HCT116 (cell line): ENCODE data around the gene MAML1. TPM values are rescaled to one million over a fixed set of nuclear protein-coding genes. Genes with fewer than 3 reads are reported as not detected.

Experiments used
- ATAC-seq: fragments of 200-7000 bp; cut with Tn5 transposase; 2 replicates; pipeline ENCODE4 v1.9.1; 2020; ENCODE audit warnings: mild to moderate bottlenecking, moderate library complexity
- BruUV-seq: library from RNA; stranded (reverse); fragments of 400-500 nt; replicated peaks from 2 replicates; lab custom pipeline; 2021; lab: Mats Ljungman, UMichigan
- CTCF ChIA-PET: fragments of 300-600 bp; sonication (Branson Sonifier 250); formaldehyde crosslinking; loops from one replicate; lab custom pipeline; 2021; ENCODE audit warnings: antibody characterized with exemption; lab: Charles Lee
- POLR2A ChIA-PET: fragments of 300-600, 350-600 bp; sonication (Branson Sonifier 250); formaldehyde crosslinking; loops from one replicate; lab custom pipeline; 2021; ENCODE audit warnings: antibody characterized with exemption; lab: Charles Lee
- RAD21 ChIA-PET, 2 experiments: fragments of 300-600 bp; sonication (Branson Sonifier 250); formaldehyde crosslinking; loops; one replicate each; lab custom pipeline; 2023; ENCODE audit warnings: low total read pairs in 2 of 2; ENCODE audit not compliant: uncharacterized antibody in 2 of 2, unreplicated experiment in 2 of 2, low non-redundant PET in 1 of 2; lab: Charles Lee
- DNase-seq: peaks from one replicate; pipeline ENCODE4 v3.0.0-alpha.2; 2010; ENCODE audit warnings: low read depth, low spot score
- H2AFZ ChIP-seq: fragments of 200-600 bp; shearing (Covaris generic), sonication (generic); 2 replicates; pipeline ENCODE4 v1.6.1; 2017; ENCODE audit warnings: low read depth, mixed run types, mixed read lengths, antibody characterized with exemption, low read length; ENCODE audit not compliant: poor library complexity, severe bottlenecking
- H3K27ac ChIP-seq: 2 replicates; pipeline ENCODE4 v1.5.1; 2012; ENCODE audit warnings: low read depth, low read length
- H3K27me3 ChIP-seq: fragments of 200-600 bp; sonication (generic); 2 replicates; pipeline ENCODE4 v1.6.1; 2016; ENCODE audit warnings: mixed run types, low read length, mixed read lengths; ENCODE audit not compliant: insufficient read depth
- H3K36me3 ChIP-seq, 2 experiments: fragments of 200-500 bp in 1 of 2; fragments of 200-600 bp in 1 of 2; sonication (Bioruptor generic) in 1 of 2; sonication (generic) in 1 of 2; 2 replicates each; pipeline versions ENCODE4 v1.5.1 to v1.6.1; 2014 to 2016; ENCODE audit warnings: low read length in 2 of 2, inconsistent platforms in 1 of 2, mixed read lengths in 1 of 2, mixed run types in 1 of 2; ENCODE audit not compliant: insufficient read depth in 2 of 2, control insufficient read depth in 1 of 2
- H3K4me1 ChIP-seq, 2 experiments: fragments of 200-600 bp in 1 of 2; sonication (generic) in 1 of 2; 2 replicates each; pipeline versions ENCODE4 v1.5.1 to v1.6.1; 2012 to 2017; ENCODE audit warnings: low read length in 2 of 2, inconsistent platforms in 1 of 2, mild to moderate bottlenecking in 1 of 2, mixed read lengths in 1 of 2, mixed run types in 1 of 2, moderate library complexity in 1 of 2; ENCODE audit not compliant: insufficient read depth in 2 of 2, control insufficient read depth in 1 of 2
- H3K4me2 ChIP-seq: fragments of 200-600 bp; sonication (generic); 2 replicates; pipeline ENCODE4 v1.6.1; 2017; ENCODE audit warnings: mixed run types, low read length, mixed read lengths
- H3K4me3 ChIP-seq, 2 experiments: fragments of 200-600 bp in 1 of 2; sonication (generic) in 1 of 2; replicated peaks in 1 of 2; 2 replicates each; pipeline ENCODE4 v1.5.1; 2011 to 2016; ENCODE audit warnings: low read length in 2 of 2, control low read depth in 1 of 2, low read depth in 1 of 2, mild to moderate bottlenecking in 1 of 2, mixed read lengths in 1 of 2, mixed run types in 1 of 2
- H3K79me2 ChIP-seq: fragments of 200-600 bp; sonication (generic); 2 replicates; pipeline ENCODE4 v1.6.1; 2017; ENCODE audit warnings: mild to moderate bottlenecking, mixed run types, low read length, moderate library complexity, mixed read lengths; ENCODE audit not compliant: insufficient read depth
- H3K9ac ChIP-seq: fragments of 200-600 bp; sonication (generic); 2 replicates; pipeline ENCODE4 v1.6.1; 2016; ENCODE audit warnings: low read length, mixed read lengths
- H3K9me2 ChIP-seq: fragments of 200-600 bp; sonication (generic), shearing (Covaris generic); 2 replicates; pipeline ENCODE4 v1.6.1; 2017; ENCODE audit warnings: mixed run types, mild to moderate bottlenecking, moderate library complexity; ENCODE audit not compliant: insufficient read depth
- H3K9me3 ChIP-seq, 2 experiments: fragments of 200-500 bp in 1 of 2; fragments of 200-600 bp in 1 of 2; sonication (Bioruptor generic) in 1 of 2; sonication (generic) in 1 of 2; 2 replicates each; pipeline ENCODE4 v1.6.1; 2014 to 2017; ENCODE audit warnings: low read length in 2 of 2, mixed read lengths in 2 of 2, inconsistent platforms in 1 of 2, low read depth in 1 of 2, mild to moderate bottlenecking in 1 of 2, mixed run types in 1 of 2, moderate library complexity in 1 of 2; ENCODE audit not compliant: control insufficient read depth in 1 of 2, insufficient read depth in 1 of 2
- H4K20me1 ChIP-seq: fragments of 200-600 bp; sonication (generic), shearing (Covaris generic); 2 replicates; pipeline ENCODE4 v1.6.1; 2017; ENCODE audit warnings: mixed run types, mild to moderate bottlenecking, moderate library complexity; ENCODE audit not compliant: insufficient read depth
- CEBPB ChIP-seq: IDR thresholded peaks from 2 replicates; pipeline ENCODE4 v1.6.1; 2012; ENCODE audit warnings: low read depth
- CTCF ChIP-seq, 3 experiments: fragments of 200-600 bp in 1 of 3; sonication (generic) in 1 of 3; IDR thresholded peaks in 2 of 3; conservative IDR thresholded peaks in 1 of 3; 2 replicates each; pipeline ENCODE4 v1.5.1; 2012 to 2017; ENCODE audit warnings: low read depth in 2 of 3, low read length in 2 of 3, antibody characterized with exemption in 1 of 3, borderline replicate concordance in 1 of 3, control low read depth in 1 of 3, mild to moderate bottlenecking in 1 of 3, mixed read lengths in 1 of 3, mixed run types in 1 of 3, moderate library complexity in 1 of 3; ENCODE audit not compliant: insufficient read depth in 1 of 3
- EGR1 ChIP-seq: IDR thresholded peaks from 2 replicates; pipeline ENCODE4 v1.6.1; 2012; ENCODE audit warnings: low read depth
- ELF1 ChIP-seq: IDR thresholded peaks from 2 replicates; pipeline ENCODE4 v1.6.1; 2012; ENCODE audit warnings: low read depth, borderline replicate concordance
- EZH2phosphoT487 ChIP-seq: fragments of 200-600 bp; IDR thresholded peaks from 2 replicates; pipeline ENCODE4 v1.6.1; 2018; ENCODE audit warnings: antibody characterized with exemption, borderline replicate concordance
- FOSL1 ChIP-seq: IDR thresholded peaks from 2 replicates; pipeline ENCODE4 v1.6.1; 2012; ENCODE audit warnings: low read depth
- POLR2A ChIP-seq: IDR thresholded peaks from 2 replicates; pipeline ENCODE4 v1.7.0; 2011; ENCODE audit warnings: borderline replicate concordance; ENCODE audit not compliant: insufficient read depth, insufficient read length; ENCODE audit errors: extremely low read depth
- POLR2AphosphoS5 ChIP-seq: IDR thresholded peaks from 2 replicates; pipeline ENCODE4 v1.6.1; 2011; ENCODE audit warnings: mild to moderate bottlenecking, low read depth, low read length, moderate library complexity
- RAD21 ChIP-seq: IDR thresholded peaks from 2 replicates; pipeline ENCODE4 v1.6.1; 2012; ENCODE audit warnings: low read depth, mild to moderate bottlenecking
- SP1 ChIP-seq: IDR thresholded peaks from 2 replicates; pipeline ENCODE4 v1.6.1; 2012; ENCODE audit warnings: low read depth
- TCF7L2 ChIP-seq: IDR thresholded peaks from 2 replicates; pipeline ENCODE4 v1.7.0; 2011; ENCODE audit warnings: borderline replicate concordance, inconsistent platforms; ENCODE audit not compliant: insufficient read depth, insufficient read length; ENCODE audit errors: extremely low read depth
- ZFX ChIP-seq: fragments of 450-650 bp; IDR thresholded peaks from 2 replicates; pipeline ENCODE4 v1.6.1; 2017
- ZNF274 ChIP-seq: fragments of 200-500 bp; sonication (Bioruptor generic); IDR thresholded peaks from 2 replicates; pipeline ENCODE4 v1.6.1; 2014; ENCODE audit warnings: mild to moderate bottlenecking, low read depth, low read length, inconsistent platforms
- intact Hi-C: fragments of 100-400 bp; cut with micrococcal nuclease; formaldehyde crosslinking; loops from 2 replicates; pipeline ENCODE4 v1.10.0; 2022
- total RNA-seq: library from RNA; stranded (reverse); gene quantifications from one replicate; pipeline ENCODE4 v1.2.1, GENCODE V29; 2021; ENCODE audit not compliant: unreplicated experiment
- TF ChIP-seq, protein P1 (sequence below): IDR thresholded peaks from 2 replicates; pipeline ENCODE4 v1.6.1; 2012; ENCODE audit warnings: low read depth
- TF ChIP-seq, protein P2 (sequence below): IDR thresholded peaks from 2 replicates; pipeline ENCODE4 v1.6.1; 2012

Gene MAML1
- total RNA-seq, 1 experiment from 2014 or later: 29.5 TPM

DNA sequence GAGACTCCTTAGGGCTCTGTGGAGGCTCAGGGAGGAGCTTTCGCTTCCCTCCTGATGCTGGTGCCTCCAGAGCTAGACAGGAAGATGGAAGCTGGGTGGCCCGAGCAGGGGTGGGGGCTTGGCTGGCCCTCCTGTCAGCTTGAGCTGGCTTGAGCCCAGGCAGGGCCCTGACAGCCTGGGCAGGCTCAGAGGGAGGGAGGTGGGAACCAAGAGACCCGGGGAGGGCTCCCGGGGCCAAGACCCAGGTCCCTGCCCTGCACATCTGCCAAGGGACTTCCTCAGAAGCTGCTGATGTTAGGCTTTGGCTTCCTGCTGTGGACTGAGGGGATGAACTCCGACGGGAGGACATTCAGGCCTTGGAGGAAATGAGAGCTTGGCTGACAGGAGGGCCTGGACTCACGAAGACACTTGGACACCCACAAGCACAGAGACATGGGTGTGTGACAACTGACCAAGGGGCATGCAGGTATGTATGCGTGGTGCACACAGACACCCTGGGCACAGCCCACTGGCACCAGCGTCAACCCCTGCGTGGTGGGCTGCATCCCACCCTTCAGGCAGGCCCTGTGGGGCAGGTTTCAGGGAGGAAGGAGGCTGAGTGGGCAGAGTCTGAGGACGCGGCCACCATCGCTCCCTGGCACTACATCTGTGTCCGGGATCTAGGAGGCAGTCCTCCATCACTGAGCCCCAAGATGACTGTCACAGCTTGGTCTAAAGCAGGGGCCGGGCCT lies 59.4 kb downstream of the MAML1 start:
- no peak overlapping the region for H3K9ac ChIP-seq
- H3K36me3 ChIP-seq: 0 out of 4 replicates have a peak, but pooled peaks cover 0 to 1% of the 10 kb centered on the region in 2 experiments
- TF ChIP-seq POLR2A (no peak), ZFX (no peak), CTCF (IDR thresholded peaks at IDR 0.05 in 2 of 3, conservative IDR thresholded peaks at IDR 0.05 in 1 of 3; ENCODE audit: borderline replicate concordance in 1 of 3, insufficient read depth in 1 of 3, low read depth in 2 of 3, low read length in 2 of 3) (no peak), POLR2AphosphoS5 (no peak), TCF7L2 (no peak), ZNF274 (no peak), ELF1 (no peak), FOSL1 (no peak), CEBPB (no peak), SP1 (no peak), EZH2phosphoT487 (no peak), RAD21 (no peak), EGR1 (no peak)
- TF ChIP-seq, protein P1, sequence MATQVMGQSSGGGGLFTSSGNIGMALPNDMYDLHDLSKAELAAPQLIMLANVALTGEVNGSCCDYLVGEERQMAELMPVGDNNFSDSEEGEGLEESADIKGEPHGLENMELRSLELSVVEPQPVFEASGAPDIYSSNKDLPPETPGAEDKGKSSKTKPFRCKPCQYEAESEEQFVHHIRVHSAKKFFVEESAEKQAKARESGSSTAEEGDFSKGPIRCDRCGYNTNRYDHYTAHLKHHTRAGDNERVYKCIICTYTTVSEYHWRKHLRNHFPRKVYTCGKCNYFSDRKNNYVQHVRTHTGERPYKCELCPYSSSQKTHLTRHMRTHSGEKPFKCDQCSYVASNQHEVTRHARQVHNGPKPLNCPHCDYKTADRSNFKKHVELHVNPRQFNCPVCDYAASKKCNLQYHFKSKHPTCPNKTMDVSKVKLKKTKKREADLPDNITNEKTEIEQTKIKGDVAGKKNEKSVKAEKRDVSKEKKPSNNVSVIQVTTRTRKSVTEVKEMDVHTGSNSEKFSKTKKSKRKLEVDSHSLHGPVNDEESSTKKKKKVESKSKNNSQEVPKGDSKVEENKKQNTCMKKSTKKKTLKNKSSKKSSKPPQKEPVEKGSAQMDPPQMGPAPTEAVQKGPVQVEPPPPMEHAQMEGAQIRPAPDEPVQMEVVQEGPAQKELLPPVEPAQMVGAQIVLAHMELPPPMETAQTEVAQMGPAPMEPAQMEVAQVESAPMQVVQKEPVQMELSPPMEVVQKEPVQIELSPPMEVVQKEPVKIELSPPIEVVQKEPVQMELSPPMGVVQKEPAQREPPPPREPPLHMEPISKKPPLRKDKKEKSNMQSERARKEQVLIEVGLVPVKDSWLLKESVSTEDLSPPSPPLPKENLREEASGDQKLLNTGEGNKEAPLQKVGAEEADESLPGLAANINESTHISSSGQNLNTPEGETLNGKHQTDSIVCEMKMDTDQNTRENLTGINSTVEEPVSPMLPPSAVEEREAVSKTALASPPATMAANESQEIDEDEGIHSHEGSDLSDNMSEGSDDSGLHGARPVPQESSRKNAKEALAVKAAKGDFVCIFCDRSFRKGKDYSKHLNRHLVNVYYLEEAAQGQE: no peak
- TF ChIP-seq, protein P2, sequence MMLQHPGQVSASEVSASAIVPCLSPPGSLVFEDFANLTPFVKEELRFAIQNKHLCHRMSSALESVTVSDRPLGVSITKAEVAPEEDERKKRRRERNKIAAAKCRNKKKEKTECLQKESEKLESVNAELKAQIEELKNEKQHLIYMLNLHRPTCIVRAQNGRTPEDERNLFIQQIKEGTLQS: no peak
- TF ChIP-seq, all 23 proteins: peak for 0
- H3K79me2 ChIP-seq: peaks cover 11% of the 10 kb centered on the region; the same call in 1 of the 2 replicates
- H3K4me3 ChIP-seq: no peak overlapping the region
- no peak overlapping the region for H2AFZ ChIP-seq
- H3K4me1 ChIP-seq: peaks cover 9 to 19% of the 10 kb centered on the region in 2 experiments; a peak in 3 of 4 replicates
- no peaks in the 10 kb centered on the region for H3K27me3 ChIP-seq
- no TSS peak for BruUV-seq
- H3K9me2 ChIP-seq: no peaks in the 10 kb centered on the region
- intact Hi-C loops: no loop called here
- ChIA-PET RAD21 (no interaction called here), CTCF (no interaction called here), POLR2A (no interaction called here)
- H3K9me3 ChIP-seq: no peaks in the 10 kb centered on the region
- H3K27ac ChIP-seq: no peak overlapping the region
- ATAC-seq (no peak), DNase-seq (no peak)
- no peak overlapping the region for H3K4me2 ChIP-seq
- no peaks in the 10 kb centered on the region for H4K20me1 ChIP-seq
